NCI-H460 (cell line): ENCODE measurements around the gene SKAP1. TPM values are rescaled to one million over a fixed set of nuclear protein-coding genes. Genes with fewer than 3 reads are reported as not detected.
"Not testable (repeated sequence)": the region's sequence is repeated elsewhere in the genome, so short reads cannot be mapped to it uniquely, and the experiment has no call there.

Source experiments
- DNase-seq: peaks from one replicate; pipeline ENCODE4 v3.0.0-alpha.2; 2016; ENCODE audit warnings: low read depth; ENCODE audit errors: extremely low read depth
- total RNA-seq: library from RNA; depleted of rRNA; stranded (reverse); fragments of >200 nt; shearing (Covaris generic); gene quantifications from 2 replicates; pipeline ENCODE4 v1.2.3, GENCODE V29; 2014

Gene SKAP1
- total RNA-seq, 1 experiment from 2014 or later: 0.20 TPM

DNA sequence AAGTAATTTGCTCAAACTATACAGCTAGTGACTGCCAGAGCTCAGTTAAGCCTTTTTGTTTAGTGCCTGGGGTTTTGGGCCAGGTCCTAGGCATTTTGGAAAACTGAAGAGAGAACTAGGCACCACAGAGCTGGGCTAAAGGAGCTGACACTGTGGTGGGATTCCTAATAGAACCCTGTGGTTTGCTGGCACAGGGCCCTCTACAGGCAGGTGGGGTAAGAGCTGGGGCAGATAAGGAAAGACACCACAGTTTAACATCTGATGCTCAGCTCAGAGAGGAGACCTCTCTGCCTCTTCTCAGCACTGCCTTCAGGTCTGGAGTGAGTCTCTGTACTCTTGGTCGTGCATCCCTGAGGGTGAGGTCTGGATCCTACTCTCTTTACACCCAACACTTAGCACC is 201.3 kb downstream of the SKAP1 start:
- DNase-seq: no peak

GRCh38 chr17:48225725-48226567 is 204.1 kb downstream of the SKAP1 start:
- no peak for DNase-seq

DNA sequence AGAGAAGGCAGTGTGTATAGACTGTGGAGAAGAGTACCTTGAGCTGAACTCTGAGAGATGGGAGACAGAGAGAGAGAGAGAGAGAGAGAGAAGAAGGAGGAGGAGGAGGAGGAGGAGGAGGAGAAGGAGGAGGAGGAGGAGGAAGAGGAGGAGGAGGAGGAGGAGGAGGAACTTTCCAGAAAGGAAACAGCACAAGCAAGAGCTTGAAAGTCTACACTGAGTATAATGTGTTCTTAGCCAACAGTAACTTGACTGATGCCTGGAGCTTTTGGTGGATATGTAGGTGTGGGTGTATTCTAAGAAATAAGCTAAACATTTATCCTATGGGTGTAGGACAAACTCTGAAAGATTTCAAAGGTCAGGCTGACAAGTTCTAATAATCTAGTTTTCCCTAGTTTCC is 206.1 kb downstream of the SKAP1 start:
- DNase-seq: no peak

GRCh38 chr17:48219617-48220016 is 210.4 kb downstream of the SKAP1 start:
- no peak for DNase-seq

- peak; percentile 30 for DNase-seq
These were observed 214.4 kb downstream of the SKAP1 start for GRCh38 chr17:48215583-48216139.

DNA sequence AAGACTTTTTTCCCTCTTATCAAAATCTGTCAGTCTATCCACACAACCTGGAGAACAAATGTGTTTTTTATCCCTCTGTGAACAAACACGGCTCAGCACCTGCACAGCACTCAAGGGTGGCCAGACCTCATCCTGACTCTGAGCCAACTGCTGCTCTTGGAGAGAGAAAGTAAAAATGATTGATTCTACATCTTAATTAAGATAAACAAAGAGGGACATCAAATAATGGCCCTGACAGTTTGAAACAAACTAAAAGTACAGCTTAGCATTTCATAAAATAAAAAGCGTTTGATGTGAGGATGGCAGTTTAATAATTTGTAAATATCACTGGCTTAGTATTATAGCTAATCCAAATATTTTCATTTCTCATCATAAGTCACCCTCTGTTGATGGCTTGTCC is 216.2 kb downstream of the SKAP1 start:
- no peak for DNase-seq

DNA sequence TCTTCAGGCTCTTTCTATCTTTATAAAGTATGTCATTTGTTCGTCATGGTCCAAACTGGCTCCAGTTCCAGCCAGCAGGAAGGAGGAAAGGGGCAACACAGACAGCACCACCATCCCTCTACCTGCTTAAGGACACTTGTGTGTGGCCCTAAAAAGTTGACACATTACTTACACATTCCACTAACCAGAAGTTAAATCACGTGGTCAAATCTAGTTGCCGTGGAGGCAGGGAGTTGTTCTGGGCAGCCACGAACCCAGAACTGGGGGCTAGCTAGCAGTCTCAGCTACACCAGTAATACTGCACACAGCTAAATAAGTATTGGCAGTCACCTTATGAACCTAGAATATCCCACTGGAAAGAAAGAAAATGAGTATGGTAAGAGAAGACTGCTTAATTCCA is 218.2 kb downstream of the SKAP1 start:
- no peak for DNase-seq

- DNase-seq: no peak
These were observed 219.0 kb downstream of the SKAP1 start for GRCh38 chr17:48211011-48211410.

GRCh38 chr17:48209973-48210372 is 220.0 kb downstream of the SKAP1 start:
- DNase-seq: no peak

- DNase-seq: no peak
These were observed 222.1 kb downstream of the SKAP1 start for GRCh38 chr17:48207776-48208544.

DNA sequence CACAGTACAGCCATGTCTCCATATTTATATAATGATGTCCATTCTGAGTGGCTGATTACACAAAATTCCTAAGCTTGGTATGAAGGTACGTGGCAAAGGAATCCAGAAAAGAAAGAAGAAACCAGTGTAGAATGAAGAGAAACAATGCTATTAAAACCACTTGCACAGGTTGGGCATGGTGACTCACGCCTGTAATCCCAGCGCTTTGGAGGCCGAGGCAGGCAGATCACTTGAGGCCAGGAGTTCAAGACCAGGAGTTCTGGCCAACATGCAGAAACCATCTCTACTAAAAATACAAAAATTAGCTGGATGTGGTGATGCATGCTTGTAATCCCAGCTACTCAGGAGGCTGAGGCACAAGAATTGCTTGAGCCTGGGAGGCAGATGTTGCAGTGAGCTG is 223.0 kb downstream of the SKAP1 start:
- DNase-seq: not testable (repeated sequence)

- DNase-seq: no peak
These were observed 227.1 kb downstream of the SKAP1 start for GRCh38 chr17:48202959-48203358.

DNA sequence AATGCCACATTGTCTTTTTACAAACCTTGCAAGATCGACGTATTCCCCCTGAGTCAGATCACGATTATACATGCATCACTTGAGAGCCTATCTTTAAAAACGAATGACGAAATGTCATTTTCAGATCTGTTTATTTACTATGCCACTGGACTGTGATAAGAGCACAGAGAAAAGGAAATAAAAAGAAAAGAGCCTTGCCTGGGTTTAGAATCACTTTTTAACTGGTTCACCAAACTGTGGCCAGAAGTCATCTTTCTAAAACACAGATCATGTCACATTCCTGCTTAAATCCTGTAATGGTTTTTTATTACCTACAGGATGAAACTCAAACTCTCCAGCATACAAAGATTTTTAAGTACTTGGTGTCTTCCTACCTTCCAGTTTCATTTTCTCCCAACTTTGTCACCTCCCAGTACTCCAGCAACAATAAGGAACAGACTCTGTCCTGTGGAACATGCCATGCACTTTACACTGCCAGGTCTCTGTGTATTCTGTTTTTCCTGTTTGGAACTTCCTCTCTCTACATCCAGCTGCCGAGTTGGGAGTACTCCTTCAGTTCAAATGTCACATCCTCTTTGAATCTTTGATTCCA is 231.0 kb downstream of the SKAP1 start:
- DNase-seq: no peak

- no peak for DNase-seq
These were observed 234.1 kb downstream of the SKAP1 start for GRCh38 chr17:48195910-48196309.

DNA sequence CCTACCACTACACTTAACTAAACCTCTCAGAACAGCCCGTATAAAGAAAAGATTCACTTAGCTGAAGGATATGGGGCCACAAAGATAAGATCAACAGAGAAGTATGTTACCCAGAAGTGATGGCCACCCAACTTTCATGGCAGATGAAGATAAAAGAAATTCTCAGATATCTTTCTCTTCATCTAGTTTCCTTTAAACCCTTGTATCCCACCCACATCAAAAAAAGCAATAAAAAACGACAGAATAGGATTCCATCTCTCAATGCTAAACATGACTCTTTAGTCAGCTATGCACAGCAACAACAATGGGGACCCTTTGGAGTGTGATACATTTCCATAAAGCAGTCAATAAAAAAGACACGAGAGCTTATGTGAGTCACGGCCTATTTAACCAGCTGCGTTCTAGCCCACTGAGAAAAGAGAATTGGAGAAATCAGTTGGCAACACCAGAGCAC is 235.9 kb downstream of the SKAP1 start:
- DNase-seq: no peak

GRCh38 chr17:48192321-48192731 is 237.7 kb downstream of the SKAP1 start:
- no peak for DNase-seq

GRCh38 chr17:48191362-48191761 is 238.7 kb downstream of the SKAP1 start:
- DNase-seq: no peak

DNA sequence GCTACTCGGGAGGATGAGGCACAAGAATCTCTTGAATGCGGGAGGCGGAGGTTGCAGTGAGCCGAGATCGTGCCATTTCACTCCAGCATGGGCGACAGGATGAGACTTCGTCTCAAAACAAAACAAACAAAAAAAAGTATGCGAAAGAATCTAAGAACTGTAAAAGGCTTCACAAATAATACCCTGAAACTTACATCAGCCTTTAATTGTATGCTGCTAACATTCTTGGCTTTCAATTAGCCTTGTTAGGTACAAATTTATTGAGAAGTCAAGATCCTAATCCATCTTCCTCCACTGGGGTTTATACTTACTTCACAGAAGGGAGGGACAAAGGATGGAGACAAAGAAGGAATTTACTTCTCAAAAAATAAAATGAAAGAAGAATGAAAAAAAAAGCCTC is 239.1 kb downstream of the SKAP1 start:
- no peak for DNase-seq

GRCh38 chr17:48187872-48188608 is 242.0 kb downstream of the SKAP1 start:
- no peak for DNase-seq

DNA sequence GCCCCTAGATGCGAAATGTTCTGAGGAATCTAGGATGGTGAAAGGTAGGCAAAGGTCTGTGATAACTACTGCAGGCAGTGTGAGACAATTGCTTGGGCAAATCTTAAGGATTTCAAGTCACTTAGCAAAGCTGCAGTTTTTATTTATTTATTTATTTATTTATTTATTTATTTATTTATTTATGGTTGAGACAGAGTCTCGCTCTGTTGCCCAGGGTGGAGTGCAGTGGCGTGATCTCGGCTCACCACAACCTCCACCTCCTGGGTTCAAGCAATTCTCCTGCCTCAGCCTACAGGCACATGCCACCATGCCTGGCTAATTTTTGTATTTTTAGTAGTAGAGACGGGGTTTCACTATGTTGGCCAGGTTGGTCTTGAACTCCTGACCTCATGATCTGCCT is 243.7 kb downstream of the SKAP1 start:
- not testable (repeated sequence) for DNase-seq
